Measurements from ENCODE around the gene CLDN24.

The CLDN24 gene
- long read RNA-seq: 0 reads

DNA sequence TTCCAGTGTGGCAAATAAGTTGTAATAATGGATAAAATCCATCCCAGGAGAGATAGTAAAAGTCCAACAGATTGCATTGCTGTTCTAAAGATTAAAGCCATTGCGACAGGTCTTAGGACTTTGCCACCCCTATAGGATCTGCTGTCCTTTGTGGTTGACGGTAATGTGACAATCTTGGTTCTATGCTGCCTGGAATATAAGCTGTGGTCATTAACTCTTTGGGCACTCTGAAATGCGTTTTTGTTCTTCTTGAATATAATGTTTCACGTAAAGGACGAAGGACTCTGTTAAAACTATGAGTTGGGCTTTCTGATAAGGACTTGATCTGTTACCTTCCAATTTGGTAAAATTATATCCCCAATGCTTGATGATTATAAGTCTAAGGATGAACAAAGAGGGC is at the start of gene CLDN24:
Gene CLDN24 (minus strand): TSS at position 101 of the 400 bp plus-strand sequence. CDS start 0 bp downstream, at position 101.
- Histone ChIP-seq H3K27ac (replicated peaks) (no peak within 1 kb of the TSS), H3K27me3 (ENCODE audit: insufficient read depth, poor library complexity, severe bottlenecking) (no peaks in the 10 kb centered on the region), H3K4me3 (replicated peaks; ENCODE audit: insufficient read depth, low read length) (no peak within 1 kb of the TSS)
- TF ChIP-seq POLR2AphosphoS5 (IDR thresholded peaks at IDR 0.05; ENCODE audit: low read depth): no peak
- TF ChIP-seq, protein P1, sequence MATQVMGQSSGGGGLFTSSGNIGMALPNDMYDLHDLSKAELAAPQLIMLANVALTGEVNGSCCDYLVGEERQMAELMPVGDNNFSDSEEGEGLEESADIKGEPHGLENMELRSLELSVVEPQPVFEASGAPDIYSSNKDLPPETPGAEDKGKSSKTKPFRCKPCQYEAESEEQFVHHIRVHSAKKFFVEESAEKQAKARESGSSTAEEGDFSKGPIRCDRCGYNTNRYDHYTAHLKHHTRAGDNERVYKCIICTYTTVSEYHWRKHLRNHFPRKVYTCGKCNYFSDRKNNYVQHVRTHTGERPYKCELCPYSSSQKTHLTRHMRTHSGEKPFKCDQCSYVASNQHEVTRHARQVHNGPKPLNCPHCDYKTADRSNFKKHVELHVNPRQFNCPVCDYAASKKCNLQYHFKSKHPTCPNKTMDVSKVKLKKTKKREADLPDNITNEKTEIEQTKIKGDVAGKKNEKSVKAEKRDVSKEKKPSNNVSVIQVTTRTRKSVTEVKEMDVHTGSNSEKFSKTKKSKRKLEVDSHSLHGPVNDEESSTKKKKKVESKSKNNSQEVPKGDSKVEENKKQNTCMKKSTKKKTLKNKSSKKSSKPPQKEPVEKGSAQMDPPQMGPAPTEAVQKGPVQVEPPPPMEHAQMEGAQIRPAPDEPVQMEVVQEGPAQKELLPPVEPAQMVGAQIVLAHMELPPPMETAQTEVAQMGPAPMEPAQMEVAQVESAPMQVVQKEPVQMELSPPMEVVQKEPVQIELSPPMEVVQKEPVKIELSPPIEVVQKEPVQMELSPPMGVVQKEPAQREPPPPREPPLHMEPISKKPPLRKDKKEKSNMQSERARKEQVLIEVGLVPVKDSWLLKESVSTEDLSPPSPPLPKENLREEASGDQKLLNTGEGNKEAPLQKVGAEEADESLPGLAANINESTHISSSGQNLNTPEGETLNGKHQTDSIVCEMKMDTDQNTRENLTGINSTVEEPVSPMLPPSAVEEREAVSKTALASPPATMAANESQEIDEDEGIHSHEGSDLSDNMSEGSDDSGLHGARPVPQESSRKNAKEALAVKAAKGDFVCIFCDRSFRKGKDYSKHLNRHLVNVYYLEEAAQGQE (IDR thresholded peaks at IDR 0.05; ENCODE audit: insufficient replicate concordance, low read depth): no peak
- no peak for TF ChIP-seq GABPA (IDR thresholded peaks at IDR 0.05; ENCODE audit: low read depth)
- TF ChIP-seq, protein P2, sequence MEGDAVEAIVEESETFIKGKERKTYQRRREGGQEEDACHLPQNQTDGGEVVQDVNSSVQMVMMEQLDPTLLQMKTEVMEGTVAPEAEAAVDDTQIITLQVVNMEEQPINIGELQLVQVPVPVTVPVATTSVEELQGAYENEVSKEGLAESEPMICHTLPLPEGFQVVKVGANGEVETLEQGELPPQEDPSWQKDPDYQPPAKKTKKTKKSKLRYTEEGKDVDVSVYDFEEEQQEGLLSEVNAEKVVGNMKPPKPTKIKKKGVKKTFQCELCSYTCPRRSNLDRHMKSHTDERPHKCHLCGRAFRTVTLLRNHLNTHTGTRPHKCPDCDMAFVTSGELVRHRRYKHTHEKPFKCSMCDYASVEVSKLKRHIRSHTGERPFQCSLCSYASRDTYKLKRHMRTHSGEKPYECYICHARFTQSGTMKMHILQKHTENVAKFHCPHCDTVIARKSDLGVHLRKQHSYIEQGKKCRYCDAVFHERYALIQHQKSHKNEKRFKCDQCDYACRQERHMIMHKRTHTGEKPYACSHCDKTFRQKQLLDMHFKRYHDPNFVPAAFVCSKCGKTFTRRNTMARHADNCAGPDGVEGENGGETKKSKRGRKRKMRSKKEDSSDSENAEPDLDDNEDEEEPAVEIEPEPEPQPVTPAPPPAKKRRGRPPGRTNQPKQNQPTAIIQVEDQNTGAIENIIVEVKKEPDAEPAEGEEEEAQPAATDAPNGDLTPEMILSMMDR (IDR thresholded peaks at IDR 0.05; ENCODE audit: insufficient read depth, low read length): no peak
- TF ChIP-seq SPI1 (IDR thresholded peaks at IDR 0.05; ENCODE audit: borderline replicate concordance, low read depth): no peak
- DNase-seq (ENCODE audit: low read depth in 1 of 2, low spot score in 1 of 2): no peak

DNA sequence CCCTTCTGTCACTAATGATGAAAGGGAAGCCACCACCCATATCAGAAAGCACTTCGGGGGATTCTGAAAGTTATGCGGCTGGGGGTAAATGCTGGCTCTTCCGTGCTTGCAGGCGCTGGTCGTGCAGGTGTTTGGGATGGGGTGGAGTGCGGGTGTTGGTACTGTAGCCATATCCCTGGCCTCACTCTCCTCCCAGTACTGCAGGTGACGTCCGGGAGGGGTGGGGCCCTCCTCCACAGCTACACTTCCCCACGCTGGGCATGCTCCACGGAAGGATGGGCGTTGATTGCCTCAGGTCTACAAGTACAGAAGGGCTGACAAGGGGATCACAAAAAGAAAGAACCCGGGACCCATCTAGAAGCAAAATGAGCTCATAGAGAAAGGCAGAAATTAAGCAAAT is 48.6 kb upstream of the CLDN24 start:
- TF ChIP-seq, protein P2 (IDR thresholded peaks at IDR 0.05; ENCODE audit: insufficient read depth, low read length): no peak
- TF ChIP-seq POLR2AphosphoS5 (IDR thresholded peaks at IDR 0.05; ENCODE audit: low read depth) (no peak), GABPA (IDR thresholded peaks at IDR 0.05; ENCODE audit: low read depth) (no peak), SPI1 (IDR thresholded peaks at IDR 0.05; ENCODE audit: borderline replicate concordance, low read depth) (no peak)
- TF ChIP-seq, protein P1 (IDR thresholded peaks at IDR 0.05; ENCODE audit: insufficient replicate concordance, low read depth): no peak
- no peak for DNase-seq (ENCODE audit: low read depth in 1 of 2, low spot score in 1 of 2)
- Histone ChIP-seq H3K4me3 (replicated peaks; ENCODE audit: insufficient read depth, low read length) (no peak overlapping the region), H3K27ac (replicated peaks) (no peak overlapping the region), H3K27me3 (ENCODE audit: insufficient read depth, poor library complexity, severe bottlenecking) (no peaks in the 10 kb centered on the region)

DNA sequence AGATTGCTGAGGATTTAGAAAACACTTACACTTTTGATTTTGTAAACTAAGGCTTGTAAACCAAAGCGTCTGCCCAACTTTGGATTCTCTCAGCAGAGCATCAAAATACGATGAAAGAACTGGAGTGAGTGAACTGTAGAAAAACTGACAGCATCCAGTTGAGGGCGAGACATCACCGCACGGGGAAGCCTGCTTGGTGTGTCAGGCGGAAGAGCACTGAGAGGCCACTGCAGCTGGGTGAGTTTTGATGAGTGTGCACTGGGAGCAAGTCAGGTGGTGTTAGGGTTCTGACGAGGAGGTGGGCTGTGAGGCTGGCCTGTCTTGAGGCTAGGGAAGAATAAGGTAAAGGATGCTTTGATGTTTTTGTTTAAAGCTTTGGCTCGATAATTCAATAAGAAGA is 46.8 kb upstream of the CLDN24 start:
- Histone ChIP-seq H3K27me3 (ENCODE audit: insufficient read depth, poor library complexity, severe bottlenecking) (no peaks in the 10 kb centered on the region), H3K4me3 (replicated peaks; ENCODE audit: insufficient read depth, low read length) (no peak overlapping the region), H3K27ac (replicated peaks) (no peak overlapping the region)
- TF ChIP-seq POLR2AphosphoS5 (IDR thresholded peaks at IDR 0.05; ENCODE audit: low read depth): no peak
- no peak for TF ChIP-seq SPI1 (IDR thresholded peaks at IDR 0.05; ENCODE audit: borderline replicate concordance, low read depth)
- TF ChIP-seq, protein P2 (IDR thresholded peaks at IDR 0.05; ENCODE audit: insufficient read depth, low read length): no peak
- TF ChIP-seq GABPA (IDR thresholded peaks at IDR 0.05; ENCODE audit: low read depth): no peak
- TF ChIP-seq, protein P1 (IDR thresholded peaks at IDR 0.05; ENCODE audit: insufficient replicate concordance, low read depth): no peak
- no peak for DNase-seq (ENCODE audit: low read depth in 1 of 2, low spot score in 1 of 2)
